Skeletal muscle cell (primary cell): ENCODE data around the gene DENND2A.
"Not testable (repeated sequence)": the region's sequence is repeated elsewhere in the genome, so short reads cannot be mapped to it uniquely, and the experiment has no call there.

Experiments
- DNase-seq: peaks from one replicate; pipeline ENCODE4 v3.0.0-alpha.2; 2010; ENCODE audit warnings: low read depth
- H3K4me3 ChIP-seq: 2 replicates; pipeline ENCODE4 v1.5.1; 2011; ENCODE audit warnings: low read depth, mild to moderate bottlenecking, control low read depth, low read length, moderate library complexity

DENND2A gene

DNA sequence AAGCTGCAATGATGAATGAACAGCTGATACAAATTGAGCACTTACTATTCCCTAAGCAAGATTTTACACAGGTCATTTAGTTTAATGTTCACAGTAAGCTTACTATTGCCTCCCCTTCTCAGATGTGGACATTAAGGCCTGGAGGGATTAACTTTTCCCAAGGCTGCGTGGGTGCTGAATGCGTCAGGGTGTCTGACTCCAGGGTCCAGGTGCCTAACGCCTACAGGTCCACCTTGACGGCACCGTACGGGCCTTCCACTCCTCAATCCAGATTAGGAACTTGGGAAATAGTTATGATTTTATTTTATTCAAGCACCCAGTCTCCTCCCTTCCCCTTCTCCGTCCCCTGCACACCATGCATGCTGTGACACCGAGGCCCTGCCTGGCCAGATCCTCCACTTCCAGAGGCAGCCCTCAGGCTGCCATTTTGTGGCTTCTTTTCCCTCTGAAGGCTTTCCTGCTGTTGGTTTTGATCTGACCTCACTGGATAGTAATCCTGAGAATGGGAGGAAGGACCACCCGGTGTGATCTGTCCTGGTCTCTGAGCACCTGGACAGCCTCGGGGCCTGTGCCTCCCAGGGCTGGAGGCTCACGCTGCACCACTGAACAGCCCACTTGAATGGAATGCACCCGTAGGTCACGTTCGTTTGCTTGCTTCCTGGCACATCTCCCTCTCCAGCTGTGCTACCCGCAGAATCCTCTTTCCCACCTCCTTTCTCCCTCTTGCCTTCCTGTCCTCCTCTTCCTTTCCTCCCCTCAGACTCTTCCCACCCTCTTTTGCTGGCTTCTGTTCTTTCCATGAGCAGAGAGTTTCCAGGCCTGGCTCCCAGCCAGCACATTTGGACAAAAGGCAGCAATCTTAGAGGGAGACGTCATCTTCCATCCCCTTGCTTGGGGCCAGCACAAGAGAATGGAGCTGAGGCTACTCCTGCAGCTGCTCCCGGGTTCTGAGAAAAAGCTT is 14.4 kb downstream of the DENND2A start:
- DNase-seq, result peak; percentile 96
- H3K4me3 ChIP-seq, result no peak overlapping the region

- H3K4me3 ChIP-seq, DNase-seq: not testable (repeated sequence)
Measured at GRCh38 chr7:140625192-140625558, 15.4 kb downstream of the DENND2A start.

- H3K4me3 ChIP-seq, result no peak overlapping the region
- no peak for DNase-seq
Measured at GRCh38 chr7:140624392-140625191, 16.0 kb downstream of the DENND2A start.

DNA sequence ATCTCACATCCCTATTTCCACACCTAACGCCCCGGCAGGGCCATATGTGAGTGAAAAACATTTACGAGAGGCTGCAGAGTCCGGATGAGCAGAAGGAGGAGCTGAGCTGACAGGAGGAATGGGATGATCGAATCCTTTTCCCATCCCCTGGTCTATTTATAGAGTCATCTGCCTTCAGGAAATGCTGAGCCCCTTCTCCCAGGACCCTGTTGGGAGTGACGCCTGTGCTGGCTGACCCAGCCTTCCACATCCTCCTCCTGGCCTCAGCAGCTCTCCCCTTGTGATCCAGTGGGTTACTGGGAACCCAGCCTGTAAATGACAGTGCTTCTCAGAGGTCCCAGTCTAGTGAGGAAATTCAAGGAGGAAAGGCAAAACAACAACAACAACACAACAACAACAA is 16.6 kb downstream of the DENND2A start:
- DNase-seq, result peak; percentile 54
- H3K4me3 ChIP-seq, result no peak overlapping the region

GRCh38 chr7:140621401-140622021 is 19.1 kb downstream of the DENND2A start:
- DNase-seq, result no peak
- no peak overlapping the region for H3K4me3 ChIP-seq

DNA sequence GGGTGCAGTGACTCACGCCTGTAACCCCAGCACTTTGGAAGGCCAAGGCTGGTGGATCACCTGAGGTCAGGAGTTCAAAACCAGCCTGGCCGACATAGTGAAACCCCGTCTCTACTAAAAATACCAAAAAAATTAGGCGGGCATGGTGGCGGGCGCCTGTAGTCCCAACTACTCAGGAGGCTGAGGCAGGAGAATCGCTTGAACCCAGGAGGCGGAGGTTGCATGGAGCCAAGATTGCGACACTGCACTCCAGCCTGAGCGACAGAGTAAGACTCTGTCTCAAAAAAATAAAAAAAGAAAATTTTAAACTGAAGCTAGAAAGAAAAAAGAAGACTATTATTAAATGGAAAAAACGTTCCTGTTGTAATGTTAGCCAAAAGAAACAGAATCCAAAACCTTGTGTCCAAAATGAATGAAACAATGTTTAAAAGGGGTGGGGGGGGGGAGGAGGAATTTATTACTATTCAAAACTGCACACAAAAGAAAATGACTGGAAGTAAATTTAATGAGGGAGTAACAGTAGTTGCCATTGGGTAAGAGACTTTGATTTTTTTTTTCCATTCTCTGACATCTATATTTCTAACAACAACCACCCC is 20.6 kb downstream of the DENND2A start:
- not testable (repeated sequence) for DNase-seq, H3K4me3 ChIP-seq

DNA sequence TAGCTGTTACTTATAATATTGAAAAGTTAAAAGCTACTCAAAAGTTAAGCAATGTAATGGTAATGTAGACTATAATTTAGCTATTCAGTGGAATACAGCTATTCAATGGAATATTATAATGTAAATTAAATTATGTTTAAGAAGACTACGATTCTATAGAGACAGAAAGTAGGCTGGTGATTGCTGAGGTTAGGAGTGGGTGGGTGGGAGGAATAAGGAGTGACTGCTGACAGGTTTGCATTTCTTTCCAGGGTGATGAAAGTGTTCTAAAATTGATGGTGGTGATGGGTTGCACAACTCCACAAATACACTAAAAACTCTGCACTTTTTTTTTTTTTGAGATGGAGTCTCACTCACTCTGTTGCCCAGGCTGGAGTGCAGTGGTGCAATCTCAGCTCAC is 21.4 kb downstream of the DENND2A start:
- no peak for DNase-seq
- no peak overlapping the region for H3K4me3 ChIP-seq

- DNase-seq, result no peak
- H3K4me3 ChIP-seq, result no peak overlapping the region
Measured at GRCh38 chr7:140618306-140618705, 22.3 kb downstream of the DENND2A start.

DNA sequence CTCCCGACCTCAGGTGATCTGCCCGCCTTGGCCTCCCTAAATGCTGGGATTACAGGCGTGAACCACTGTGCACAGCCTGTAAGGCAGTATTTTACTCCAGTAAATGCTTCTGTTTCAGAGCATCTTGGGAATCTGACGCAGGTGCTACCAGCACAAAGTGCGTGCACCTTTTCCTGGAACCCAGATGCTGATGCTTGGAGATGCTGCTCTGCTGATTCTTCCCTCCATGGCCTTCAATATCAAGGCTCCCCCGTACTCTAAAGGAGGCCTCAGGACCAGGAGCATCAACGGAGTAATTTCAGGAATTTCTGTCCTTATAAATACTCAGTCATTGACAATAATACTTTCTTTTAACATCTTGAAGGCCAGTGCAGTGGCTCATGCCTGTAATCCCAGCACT is 23.5 kb downstream of the DENND2A start:
- no peak overlapping the region for H3K4me3 ChIP-seq
- DNase-seq, result no peak

DNA sequence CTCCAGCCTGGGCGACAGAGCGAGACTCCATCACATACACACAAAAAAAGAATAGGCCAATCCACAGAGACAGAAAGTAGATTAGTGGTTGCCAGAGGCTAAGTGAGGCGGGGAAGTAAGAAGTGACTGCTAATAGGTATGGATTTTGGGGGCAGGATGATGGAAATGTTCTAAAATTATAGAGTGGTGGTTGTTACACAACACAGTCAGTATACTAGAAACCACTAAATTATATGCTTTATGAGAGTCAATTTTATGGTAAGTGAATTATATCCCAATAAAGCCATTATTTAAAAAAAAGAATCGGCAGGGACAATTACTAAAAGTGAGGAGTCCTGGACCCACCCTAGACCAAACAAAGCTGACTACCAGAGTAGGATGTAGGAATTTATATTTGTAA is 24.3 kb downstream of the DENND2A start:
- DNase-seq, result no peak
- H3K4me3 ChIP-seq, result no peak overlapping the region

- no peak for DNase-seq
- no peak overlapping the region for H3K4me3 ChIP-seq
Measured at GRCh38 chr7:140611641-140612040, 29.0 kb downstream of the DENND2A start.

- DNase-seq, result no peak
Measured at GRCh38 chr7:140610204-140611165, 30.1 kb downstream of the DENND2A start.

DNA sequence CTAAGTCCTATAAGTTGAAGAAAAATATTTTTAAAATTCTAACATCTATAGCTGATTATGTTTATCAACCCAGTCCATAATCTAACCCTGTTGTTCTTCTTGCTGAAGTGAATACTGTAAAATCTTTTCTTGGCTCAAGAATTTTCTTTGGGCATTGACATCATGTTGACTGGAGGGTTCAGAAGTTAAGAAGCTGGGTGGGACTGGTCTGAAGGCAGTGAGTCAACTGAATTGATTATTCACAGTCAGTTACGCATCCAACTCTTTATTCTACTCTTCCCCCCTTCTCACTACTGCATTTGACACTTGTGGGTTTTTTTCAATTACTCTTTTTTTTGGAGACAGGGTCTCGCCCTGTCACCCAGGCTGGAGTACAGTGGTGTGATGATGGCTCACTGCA is 31.0 kb downstream of the DENND2A start:
- no peak overlapping the region for H3K4me3 ChIP-seq
- no peak for DNase-seq

More at GRCh38 chr7:140610204-140611165, 30.1 kb downstream of the DENND2A start:
- H3K4me3 ChIP-seq, result no peak overlapping the region

DNA sequence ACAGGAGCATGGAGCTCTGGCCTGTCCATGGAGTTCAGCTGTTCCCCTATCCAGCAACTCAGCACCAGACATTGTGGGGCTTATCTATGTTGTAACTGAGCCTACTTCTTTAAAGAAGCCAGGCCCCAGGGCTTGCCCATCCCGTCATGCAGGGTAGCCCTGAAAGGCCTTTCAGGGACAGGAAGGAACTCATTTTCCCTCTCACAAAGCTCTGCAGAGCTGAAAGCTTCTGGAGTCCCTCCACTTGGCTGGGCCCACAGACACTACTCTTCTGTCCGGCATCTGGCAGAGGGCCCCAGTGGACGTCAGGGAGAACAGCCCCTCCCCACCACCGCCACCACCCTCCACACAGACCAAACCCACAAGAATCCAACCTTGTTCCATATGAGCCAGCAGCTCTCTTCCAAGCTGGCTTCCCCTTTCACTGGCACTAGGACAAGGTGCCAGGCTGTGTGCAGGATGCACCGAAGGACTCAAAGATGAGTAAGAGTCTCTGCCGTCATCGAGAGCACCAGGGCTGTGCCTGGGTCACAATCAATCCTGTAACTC is 33.1 kb downstream of the DENND2A start:
- H3K4me3 ChIP-seq, result no peak overlapping the region
- DNase-seq, result no peak

- H3K4me3 ChIP-seq, result no peak overlapping the region
- DNase-seq, result no peak
Measured at GRCh38 chr7:140605337-140605736, 35.3 kb downstream of the DENND2A start.

DNA sequence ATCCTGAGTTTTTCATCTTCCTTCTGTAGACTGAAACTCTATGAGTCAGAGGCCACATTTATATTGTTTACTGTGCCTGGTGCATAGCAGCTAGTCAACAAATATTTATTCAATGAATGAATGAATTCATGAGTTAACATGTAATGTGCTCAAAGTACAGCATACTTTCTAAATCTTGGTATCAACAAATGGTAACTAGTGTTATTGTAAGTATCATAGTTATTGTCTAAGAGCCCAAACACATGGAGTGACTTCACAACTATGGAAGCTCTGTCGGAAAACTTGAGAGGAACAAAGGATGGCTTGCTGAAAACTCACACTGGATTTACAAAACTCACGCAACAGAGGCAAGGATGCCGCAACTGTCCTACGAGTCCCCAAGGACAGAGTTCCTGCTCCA is 35.9 kb downstream of the DENND2A start:
- no peak for DNase-seq

DNA sequence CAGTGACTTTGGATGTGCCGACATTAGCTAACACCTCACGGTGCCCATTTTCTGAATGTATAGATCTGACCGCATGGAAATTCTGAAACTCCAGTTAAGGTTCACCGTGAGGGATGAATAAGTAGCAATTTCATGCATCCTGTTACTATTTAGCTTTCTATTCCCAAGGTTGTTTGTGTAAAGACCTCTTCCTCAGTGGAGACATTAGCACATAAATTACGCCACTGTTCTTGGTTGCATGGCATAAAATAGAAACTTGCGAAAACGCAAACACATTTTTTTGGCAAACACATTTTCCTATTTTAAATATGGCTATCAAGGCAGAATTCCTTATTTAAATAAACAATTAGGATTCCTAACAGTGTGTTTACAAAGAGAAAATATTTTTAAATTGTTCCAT is 36.5 kb downstream of the DENND2A start:
- no peak for DNase-seq
- no peak overlapping the region for H3K4me3 ChIP-seq

More for the DNA sequence above, 35.9 kb downstream of the DENND2A start:
- H3K4me3 ChIP-seq, result no peak overlapping the region

DNA sequence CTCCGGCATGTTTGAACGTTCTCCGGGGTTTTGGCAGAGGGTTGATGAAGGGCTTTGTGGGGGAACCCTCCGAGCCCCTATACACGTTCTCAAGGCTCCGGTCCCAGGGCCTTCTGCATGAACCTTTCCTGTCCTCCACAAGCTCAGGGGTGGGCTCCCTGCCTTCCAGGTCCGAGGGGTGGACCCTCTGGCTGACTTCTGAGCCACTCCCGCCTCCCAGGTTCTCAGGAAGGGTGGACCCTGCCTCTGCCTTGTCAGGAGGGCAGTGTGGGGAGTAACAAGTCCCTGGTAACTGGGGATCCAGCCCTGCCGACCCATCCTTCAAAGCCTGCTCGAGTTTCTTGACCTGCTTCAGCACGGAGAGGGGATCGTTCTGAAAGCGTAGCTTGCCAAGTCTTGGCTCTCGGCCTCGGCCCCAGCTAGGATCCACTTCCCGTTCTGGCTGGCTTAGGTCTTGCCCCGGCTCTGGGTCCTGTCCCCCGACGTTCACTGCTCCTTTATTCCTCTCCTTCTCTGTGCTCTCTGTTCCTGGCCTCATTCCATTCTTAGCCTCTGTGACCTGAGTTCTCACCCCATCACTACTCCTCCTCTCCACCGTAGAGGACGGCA is 38.9 kb downstream of the DENND2A start:
- DNase-seq, result no peak
- H3K4me3 ChIP-seq, result no peak overlapping the region
